Effector memory CD8-positive, alpha-beta T cell (primary cell): Measurements from ENCODE around the gene NEURL1B.

Experiments
- ATAC-seq: fragments of 150-1000 bp; cut with Tn5 transposase; replicated peaks from 2 replicates; pipeline ENCODE4 v1.10.0; 2021; ENCODE audit warnings: mild to moderate bottlenecking, moderate library complexity
- DNase-seq, 3 experiments: peaks; one replicate each; pipeline ENCODE4 v3.0.0; 2021
- H3K27ac Mint-ChIP-seq, 2 donors: one replicate each; pipeline ENCODE4 v1.8.0; 2022; ENCODE audit warnings: mild to moderate bottlenecking in 2 of 2, mixed read lengths in 2 of 2, moderate library complexity in 2 of 2
- H3K27me3 Mint-ChIP-seq, 2 donors: one replicate each; pipeline ENCODE4 v1.8.0; 2022; ENCODE audit warnings: mixed read lengths in 2 of 2
- H3K36me3 Mint-ChIP-seq: one replicate; pipeline ENCODE4 v1.8.0; 2022; ENCODE audit warnings: mild to moderate bottlenecking, moderate library complexity, mixed read lengths; ENCODE audit not compliant: insufficient read depth
- H3K4me1 Mint-ChIP-seq, 2 donors: one replicate each; pipeline ENCODE4 v1.8.0; 2022; ENCODE audit warnings: low read depth in 2 of 2, mixed read lengths in 2 of 2
- H3K4me3 Mint-ChIP-seq, 2 donors: one replicate each; pipeline ENCODE4 v1.8.0; 2022; ENCODE audit warnings: mild to moderate bottlenecking in 2 of 2, mixed read lengths in 2 of 2, moderate library complexity in 2 of 2
- H3K9me3 Mint-ChIP-seq, 2 donors: one replicate each; pipeline ENCODE4 v1.8.0; 2022; ENCODE audit warnings: mixed read lengths in 2 of 2

NEURL1B gene

GRCh38 chr5:172633403-172633970 is 7.6 kb upstream of the NEURL1B start:
- no peak overlapping the region for H3K27ac Mint-ChIP-seq

GRCh38 chr5:172634106-172634899 is 6.8 kb upstream of the NEURL1B start:
- DNase-seq = no peak
- Mint-ChIP-seq H3K4me3 (no peak overlapping the region), H3K27me3 (peaks cover 21 to 72% of the 10 kb centered on the region in 2 donors), H3K27ac (no peak overlapping the region), H3K4me1 (no peaks in the 10 kb centered on the region), H3K9me3 (no peaks in the 10 kb centered on the region), H3K36me3 (no peaks in the 10 kb centered on the region)
- ATAC-seq = no peak

More at GRCh38 chr5:172633403-172633970, 7.6 kb upstream of the NEURL1B start:
- no peak overlapping the region for H3K4me3 Mint-ChIP-seq
- ATAC-seq (no peak), DNase-seq (no peak)
- H3K9me3 Mint-ChIP-seq = no peaks in the 10 kb centered on the region
- no peaks in the 10 kb centered on the region for H3K36me3 Mint-ChIP-seq
- H3K27me3 Mint-ChIP-seq = peaks cover 19 to 72% of the 10 kb centered on the region in 2 donors
- no peaks in the 10 kb centered on the region for H3K4me1 Mint-ChIP-seq

- Mint-ChIP-seq H3K27ac (no peak overlapping the region), H3K36me3 (no peaks in the 10 kb centered on the region), H3K27me3 (peaks cover 26 to 76% of the 10 kb centered on the region in 2 donors), H3K4me1 (no peaks in the 10 kb centered on the region), H3K9me3 (no peaks in the 10 kb centered on the region), H3K4me3 (no peak overlapping the region)
- ATAC-seq (no peak), DNase-seq (no peak)
Observed at GRCh38 chr5:172635038-172635437, 6.0 kb upstream of the NEURL1B start.

- DNase-seq = no peak
- no peak for ATAC-seq
- Mint-ChIP-seq H3K27me3 (peaks cover 33 to 72% of the 10 kb centered on the region in 2 donors), H3K4me1 (peaks cover 0 to 6% of the 10 kb centered on the region in 2 donors), H3K9me3 (no peaks in the 10 kb centered on the region), H3K4me3 (no peak overlapping the region), H3K36me3 (no peaks in the 10 kb centered on the region), H3K27ac (no peak overlapping the region)
Observed at GRCh38 chr5:172636279-172637050, 4.6 kb upstream of the NEURL1B start.

GRCh38 chr5:172637110-172637580 is 3.9 kb upstream of the NEURL1B start:
- H3K27ac Mint-ChIP-seq = no peak overlapping the region
- no peaks in the 10 kb centered on the region for H3K36me3 Mint-ChIP-seq
- peaks cover 0 to 6% of the 10 kb centered on the region in 2 donors for H3K4me1 Mint-ChIP-seq
- peaks cover 36 to 74% of the 10 kb centered on the region in 2 donors for H3K27me3 Mint-ChIP-seq
- no peak overlapping the region for H3K4me3 Mint-ChIP-seq
- ATAC-seq = no peak
- DNase-seq = no peak
- no peaks in the 10 kb centered on the region for H3K9me3 Mint-ChIP-seq

- no peaks in the 10 kb centered on the region for H3K36me3 Mint-ChIP-seq
- no peak overlapping the region for H3K4me3 Mint-ChIP-seq
- no peaks in the 10 kb centered on the region for H3K9me3 Mint-ChIP-seq
- peaks cover 0 to 6% of the 10 kb centered on the region in 2 donors for H3K4me1 Mint-ChIP-seq
- ATAC-seq (no peak), DNase-seq (no peak)
- H3K27ac Mint-ChIP-seq = no peak overlapping the region
- H3K27me3 Mint-ChIP-seq = peaks cover 38 to 74% of the 10 kb centered on the region in 2 donors
Observed at GRCh38 chr5:172637740-172638139, 3.3 kb upstream of the NEURL1B start.

GRCh38 chr5:172638209-172638768 is 2.8 kb upstream of the NEURL1B start:
- no peak for ATAC-seq
- Mint-ChIP-seq H3K27ac (no peak overlapping the region), H3K9me3 (no peaks in the 10 kb centered on the region), H3K27me3 (peaks cover 37 to 74% of the 10 kb centered on the region in 2 donors), H3K4me3 (no peak overlapping the region), H3K36me3 (no peaks in the 10 kb centered on the region), H3K4me1 (peaks cover 0 to 6% of the 10 kb centered on the region in 2 donors)
- DNase-seq = no peak

GRCh38 chr5:172640139-172640538 is 924 bp upstream of the NEURL1B start:
- H3K4me3 Mint-ChIP-seq = peak overlapping the region; percentile 13 to 57
- no peaks in the 10 kb centered on the region for H3K9me3 Mint-ChIP-seq
- peaks cover 40 to 64% of the 10 kb centered on the region in 2 donors for H3K27me3 Mint-ChIP-seq
- no peak overlapping the region for H3K27ac Mint-ChIP-seq
- H3K36me3 Mint-ChIP-seq = no peaks in the 10 kb centered on the region
- ATAC-seq (no peak), DNase-seq (no peak)
- H3K4me1 Mint-ChIP-seq = peaks cover 0 to 7% of the 10 kb centered on the region in 2 donors

GRCh38 chr5:172641359-172642050 is 442 bp downstream of the NEURL1B start:
- peaks cover 40 to 51% of the 10 kb centered on the region in 2 donors for H3K27me3 Mint-ChIP-seq
- H3K4me3 Mint-ChIP-seq = peak overlapping the region; percentile 45 to 57
- H3K36me3 Mint-ChIP-seq = no peaks in the 10 kb centered on the region
- no peaks in the 10 kb centered on the region for H3K9me3 Mint-ChIP-seq
- H3K27ac Mint-ChIP-seq = no peak overlapping the region
- ATAC-seq = peak; percentile 48
- DNase-seq = no peak
- H3K4me1 Mint-ChIP-seq = peaks cover 0 to 7% of the 10 kb centered on the region in 2 donors

- peaks cover 0 to 7% of the 10 kb centered on the region in 2 donors for H3K4me1 Mint-ChIP-seq
- ATAC-seq (no peak), DNase-seq (no peak)
- no peaks in the 10 kb centered on the region for H3K9me3 Mint-ChIP-seq
- no peak overlapping the region for H3K27ac Mint-ChIP-seq
- H3K4me3 Mint-ChIP-seq = peak overlapping the region; percentile 45 to 57
- no peaks in the 10 kb centered on the region for H3K36me3 Mint-ChIP-seq
- H3K27me3 Mint-ChIP-seq = peaks cover 38 to 45% of the 10 kb centered on the region in 2 donors
Observed at GRCh38 chr5:172642051-172642409, 967 bp downstream of the NEURL1B start.

- no peak for DNase-seq
- no peak overlapping the region for H3K27ac Mint-ChIP-seq
- no peaks in the 10 kb centered on the region for H3K9me3 Mint-ChIP-seq
- no peak for ATAC-seq
- H3K4me1 Mint-ChIP-seq = peaks cover 0 to 7% of the 10 kb centered on the region in 2 donors
- no peaks in the 10 kb centered on the region for H3K36me3 Mint-ChIP-seq
- H3K4me3 Mint-ChIP-seq = peak overlapping the region; percentile 45 to 57
- H3K27me3 Mint-ChIP-seq = peaks cover 34 to 41% of the 10 kb centered on the region in 2 donors
Observed at GRCh38 chr5:172642486-172642885, 1.4 kb downstream of the NEURL1B start.

GRCh38 chr5:172642926-172643871 is 2.1 kb downstream of the NEURL1B start:
- Mint-ChIP-seq H3K4me3 (no peak overlapping the region), H3K27me3 (peaks cover 30 to 34% of the 10 kb centered on the region in 2 donors), H3K27ac (no peak overlapping the region), H3K9me3 (no peaks in the 10 kb centered on the region), H3K36me3 (no peaks in the 10 kb centered on the region), H3K4me1 (peaks cover 0 to 7% of the 10 kb centered on the region in 2 donors)
- DNase-seq (no peak), ATAC-seq (no peak)
